GM10248 (cell line): ENCODE results near the gene SEC24B.
A peak's percentile ranks its signal among the peaks of the same experiment; 100 is the strongest.

Experiments used
- CTCF ChIA-PET: fragments of 300-600 bp; sonication (Branson Sonifier 250); formaldehyde crosslinking; extraction: SDS; loops from one replicate; lab custom pipeline; 2021; ENCODE audit warnings: antibody characterized with exemption; lab: Yijun Ruan, JAX
- POLR2A ChIA-PET: fragments of 350-650 bp; sonication (Branson Sonifier 250); formaldehyde crosslinking; extraction: SDS; loops from one replicate; lab custom pipeline; 2020; ENCODE audit warnings: antibody characterized with exemption; lab: Yijun Ruan, JAX
- DNase-seq: peaks from one replicate; pipeline ENCODE4 v3.0.0; 2012; ENCODE audit errors: extremely low spot score
- CTCF ChIP-seq: IDR thresholded peaks from 2 replicates; pipeline ENCODE4 v1.5.1; 2012; ENCODE audit warnings: mild to moderate bottlenecking, low read depth; ENCODE audit errors: extremely low read depth, missing control alignments, control extremely low read depth

The SEC24B gene

DNA sequence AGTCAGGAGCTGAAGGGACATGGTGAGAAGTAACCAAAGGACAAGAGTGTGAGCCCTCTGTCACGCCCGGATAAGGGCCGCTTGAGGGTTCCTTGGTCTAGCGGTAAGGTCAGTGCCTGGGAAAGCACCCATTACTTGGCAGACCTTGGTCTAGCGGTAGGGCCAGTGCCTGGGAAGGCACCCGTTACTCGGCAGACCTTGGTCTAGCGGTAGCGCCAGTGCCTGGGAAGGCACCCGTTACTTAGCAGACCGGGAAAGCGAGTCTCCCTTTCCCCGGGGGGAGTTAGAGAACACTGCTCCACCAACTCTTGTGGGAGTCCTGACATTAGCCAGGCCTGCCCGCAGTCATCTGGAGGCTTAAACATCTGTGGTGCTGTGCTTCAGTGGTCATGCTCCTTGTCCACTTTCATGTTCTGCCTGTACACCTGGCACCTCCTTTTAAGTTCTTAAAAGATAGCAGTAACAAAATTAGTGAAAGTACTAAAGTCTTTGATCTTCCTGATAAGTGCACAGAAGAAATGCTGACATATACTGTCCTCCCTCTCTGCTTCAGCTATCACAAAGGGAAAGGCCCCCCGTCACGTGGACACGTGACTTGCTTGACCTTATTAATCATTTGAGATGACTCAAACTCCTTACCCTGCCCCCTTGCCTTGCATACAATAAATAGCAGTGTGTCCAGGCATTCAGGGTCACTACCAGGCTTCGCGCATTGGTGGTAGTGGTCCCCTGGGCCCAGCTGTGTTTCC is 9.3 kb upstream of the SEC24B start:
- POLR2A ChIA-PET, result no interaction called here
- DNase-seq, result no peak
- CTCF ChIA-PET, result interaction anchor here (1.1 to 5.0 kb wide), 4 partner anchors 9 to 553 kb away, joined by 3 to 30 read pairs (median 26); partner anchors contain the start of genes RRH and SEC24B
- no peak for TF ChIP-seq CTCF

GRCh38 chr4:109425405-109425804 is 8.2 kb upstream of the SEC24B start:
- ChIA-PET CTCF (interaction anchor here (0.9 to 5.0 kb wide), 5 partner anchors 8 to 635 kb away, joined by 3 to 30 read pairs (median 24); partner anchors contain the start of genes RRH and SEC24B), POLR2A (no interaction called here)
- TF ChIP-seq CTCF, result no peak
- DNase-seq, result no peak

GRCh38 chr4:109429545-109429944 is 4.1 kb upstream of the SEC24B start:
- POLR2A ChIA-PET, result no interaction called here
- DNase-seq, result no peak
- CTCF ChIA-PET, result interaction anchor here (1.1 kb wide), 1 partner anchor 397 kb away, joined by 4 read pairs; no protein-coding TSS in a partner anchor
- TF ChIP-seq CTCF, result no peak

DNA sequence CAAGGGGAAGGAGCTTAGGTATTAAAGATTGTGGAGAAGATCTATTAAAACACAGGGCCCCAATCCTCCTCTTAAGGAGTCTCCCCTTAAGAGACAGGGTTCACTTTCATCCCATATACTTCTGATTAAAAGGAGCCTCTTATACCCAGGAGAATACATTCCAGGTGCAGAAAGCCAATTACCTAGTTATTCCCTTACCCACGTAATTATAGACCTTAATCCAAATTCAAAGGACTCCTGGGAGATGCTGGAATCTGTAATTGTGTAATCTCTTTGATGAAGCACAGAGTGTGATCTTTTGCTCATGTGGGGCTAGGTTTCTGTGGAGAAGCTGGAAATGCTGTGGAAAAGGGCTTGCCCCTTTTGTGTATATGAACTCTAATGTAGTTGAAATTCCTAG is 1.4 kb upstream of the SEC24B start:
- CTCF ChIA-PET, result interaction anchor here (0.9 to 4.1 kb wide), 16 partner anchors 8 to 1084 kb away, joined by 3 to 39 read pairs (median 8); partner anchors contain the start of genes CASP6 and RRH
- POLR2A ChIA-PET, result no interaction called here
- no peak for DNase-seq
- no peak for TF ChIP-seq CTCF

DNA sequence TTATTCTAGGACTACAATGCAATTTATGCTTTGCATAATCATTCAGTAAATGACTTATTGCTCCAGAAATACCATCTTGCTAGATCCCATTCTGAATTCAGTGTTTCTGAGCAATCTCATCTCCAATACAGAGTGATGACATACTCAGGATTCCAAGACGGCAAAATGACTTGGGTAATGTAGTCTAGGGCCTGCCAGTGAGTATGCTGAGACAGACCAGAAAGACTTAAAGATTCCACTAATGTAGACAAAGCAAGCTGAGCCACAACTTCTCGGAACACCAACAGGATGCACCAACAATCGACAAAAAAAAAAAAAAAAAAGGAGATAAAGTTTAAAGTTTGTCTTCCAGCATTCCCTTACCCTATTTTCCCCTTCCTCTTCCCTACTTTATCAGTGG is 919 bp upstream of the SEC24B start:
- no peak for DNase-seq
- TF ChIP-seq CTCF, result no peak
- ChIA-PET CTCF (interaction anchor here (0.7 to 4.1 kb wide), 52 partner anchors 8 to 1084 kb away, joined by 3 to 39 read pairs (median 4); partner anchors contain the start of genes CASP6, CFI and RRH), POLR2A (no interaction called here)

DNA sequence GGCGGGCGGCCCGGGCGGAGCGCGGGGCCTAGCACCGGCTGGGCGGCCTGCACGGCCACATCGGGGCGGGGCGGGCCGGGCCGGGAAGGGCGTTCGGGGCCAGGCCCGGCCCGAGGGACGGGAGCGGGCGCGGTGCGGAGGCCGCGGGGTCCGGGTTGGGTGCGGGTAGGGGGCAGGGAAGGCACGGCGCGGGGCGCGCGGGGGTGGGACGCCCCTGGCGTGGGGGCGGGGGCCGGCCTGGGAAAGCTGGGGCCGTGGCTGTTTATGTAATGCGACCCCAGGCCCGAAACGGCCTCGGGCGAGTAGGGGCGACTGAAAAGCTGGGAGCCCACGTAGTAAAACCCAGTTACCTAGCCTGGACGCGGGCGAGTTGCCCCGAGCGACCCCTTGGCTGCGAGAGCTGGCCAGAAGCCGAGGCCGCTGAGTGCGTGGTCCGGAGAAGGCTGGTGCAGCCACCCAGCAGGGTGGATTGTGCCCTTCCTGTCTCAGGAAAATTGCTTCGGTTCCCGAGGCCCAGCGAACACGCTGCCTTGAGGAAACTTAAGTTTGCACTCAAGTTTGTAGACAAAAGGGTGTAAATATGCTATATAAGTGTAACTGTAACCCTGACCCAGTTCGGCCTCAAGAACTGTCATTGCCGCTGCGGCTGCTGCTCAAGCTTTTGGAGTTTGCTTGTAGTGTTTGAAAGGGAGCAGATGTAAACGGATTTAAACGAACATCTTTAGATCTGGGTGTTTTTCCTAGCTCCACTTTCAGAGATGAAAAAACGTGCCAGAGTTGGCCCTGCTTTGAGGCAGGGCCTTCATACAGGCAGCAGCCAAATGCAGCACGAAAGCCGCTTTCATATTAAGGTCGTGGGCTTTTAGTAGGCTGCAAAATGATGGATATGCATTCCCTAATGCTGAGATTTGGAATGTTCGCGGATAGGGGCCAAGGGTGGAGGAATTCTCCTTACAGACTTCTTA is 674 bp downstream of the SEC24B start:
- DNase-seq, result peak; percentile 22
- ChIA-PET POLR2A (interaction anchor here (0.6 kb wide), 2 partner anchors 60 to 113 kb away, joined by 3 read pairs; no protein-coding TSS in a partner anchor), CTCF (interaction anchor here (0.6 to 4.1 kb wide), 43 partner anchors 10 to 1275 kb away, joined by 3 to 39 read pairs (median 4); partner anchors contain the start of genes CASP6 and RRH)

More for the DNA sequence above, 674 bp downstream of the SEC24B start:
- no peak for TF ChIP-seq CTCF
